HCT116 (cell line): ENCODE measurements around the gene TNIP1. TPM values are rescaled to one million over a fixed set of nuclear protein-coding genes. Genes with fewer than 3 reads are reported as not detected.

Experiments
- ATAC-seq: fragments of 200-7000 bp; cut with Tn5 transposase; 2 replicates; pipeline ENCODE4 v1.9.1; 2020; ENCODE audit warnings: mild to moderate bottlenecking, moderate library complexity
- BruUV-seq: library from RNA; stranded (reverse); fragments of 400-500 nt; replicated peaks from 2 replicates; lab custom pipeline; 2021; lab: Mats Ljungman, UMichigan
- CTCF ChIA-PET: fragments of 300-600 bp; sonication (Branson Sonifier 250); formaldehyde crosslinking; loops from one replicate; lab custom pipeline; 2021; ENCODE audit warnings: antibody characterized with exemption; lab: Charles Lee
- POLR2A ChIA-PET: fragments of 300-600, 350-600 bp; sonication (Branson Sonifier 250); formaldehyde crosslinking; loops from one replicate; lab custom pipeline; 2021; ENCODE audit warnings: antibody characterized with exemption; lab: Charles Lee
- RAD21 ChIA-PET, 2 experiments: fragments of 300-600 bp; sonication (Branson Sonifier 250); formaldehyde crosslinking; loops; one replicate each; lab custom pipeline; 2023; ENCODE audit warnings: low total read pairs in 2 of 2; ENCODE audit not compliant: uncharacterized antibody in 2 of 2, unreplicated experiment in 2 of 2, low non-redundant PET in 1 of 2; lab: Charles Lee
- DNase-seq: peaks from one replicate; pipeline ENCODE4 v3.0.0-alpha.2; 2010; ENCODE audit warnings: low read depth, low spot score
- H2AFZ ChIP-seq: fragments of 200-600 bp; shearing (Covaris generic), sonication (generic); 2 replicates; pipeline ENCODE4 v1.6.1; 2017; ENCODE audit warnings: low read depth, mixed run types, mixed read lengths, antibody characterized with exemption, low read length; ENCODE audit not compliant: poor library complexity, severe bottlenecking
- H3K27ac ChIP-seq: 2 replicates; pipeline ENCODE4 v1.5.1; 2012; ENCODE audit warnings: low read depth, low read length
- H3K27me3 ChIP-seq: fragments of 200-600 bp; sonication (generic); 2 replicates; pipeline ENCODE4 v1.6.1; 2016; ENCODE audit warnings: mixed run types, low read length, mixed read lengths; ENCODE audit not compliant: insufficient read depth
- H3K36me3 ChIP-seq, 2 experiments: fragments of 200-500 bp in 1 of 2; fragments of 200-600 bp in 1 of 2; sonication (Bioruptor generic) in 1 of 2; sonication (generic) in 1 of 2; 2 replicates each; pipeline versions ENCODE4 v1.5.1 to v1.6.1; 2014 to 2016; ENCODE audit warnings: low read length in 2 of 2, inconsistent platforms in 1 of 2, mixed read lengths in 1 of 2, mixed run types in 1 of 2; ENCODE audit not compliant: insufficient read depth in 2 of 2, control insufficient read depth in 1 of 2
- H3K4me1 ChIP-seq, 2 experiments: fragments of 200-600 bp in 1 of 2; sonication (generic) in 1 of 2; 2 replicates each; pipeline versions ENCODE4 v1.5.1 to v1.6.1; 2012 to 2017; ENCODE audit warnings: low read length in 2 of 2, inconsistent platforms in 1 of 2, mild to moderate bottlenecking in 1 of 2, mixed read lengths in 1 of 2, mixed run types in 1 of 2, moderate library complexity in 1 of 2; ENCODE audit not compliant: insufficient read depth in 2 of 2, control insufficient read depth in 1 of 2
- H3K4me2 ChIP-seq: fragments of 200-600 bp; sonication (generic); 2 replicates; pipeline ENCODE4 v1.6.1; 2017; ENCODE audit warnings: mixed run types, low read length, mixed read lengths
- H3K4me3 ChIP-seq, 2 experiments: fragments of 200-600 bp in 1 of 2; sonication (generic) in 1 of 2; replicated peaks in 1 of 2; 2 replicates each; pipeline ENCODE4 v1.5.1; 2011 to 2016; ENCODE audit warnings: low read length in 2 of 2, control low read depth in 1 of 2, low read depth in 1 of 2, mild to moderate bottlenecking in 1 of 2, mixed read lengths in 1 of 2, mixed run types in 1 of 2
- H3K79me2 ChIP-seq: fragments of 200-600 bp; sonication (generic); 2 replicates; pipeline ENCODE4 v1.6.1; 2017; ENCODE audit warnings: mild to moderate bottlenecking, mixed run types, low read length, moderate library complexity, mixed read lengths; ENCODE audit not compliant: insufficient read depth
- H3K9ac ChIP-seq: fragments of 200-600 bp; sonication (generic); 2 replicates; pipeline ENCODE4 v1.6.1; 2016; ENCODE audit warnings: low read length, mixed read lengths
- H3K9me2 ChIP-seq: fragments of 200-600 bp; sonication (generic), shearing (Covaris generic); 2 replicates; pipeline ENCODE4 v1.6.1; 2017; ENCODE audit warnings: mixed run types, mild to moderate bottlenecking, moderate library complexity; ENCODE audit not compliant: insufficient read depth
- H3K9me3 ChIP-seq, 2 experiments: fragments of 200-500 bp in 1 of 2; fragments of 200-600 bp in 1 of 2; sonication (Bioruptor generic) in 1 of 2; sonication (generic) in 1 of 2; 2 replicates each; pipeline ENCODE4 v1.6.1; 2014 to 2017; ENCODE audit warnings: low read length in 2 of 2, mixed read lengths in 2 of 2, inconsistent platforms in 1 of 2, low read depth in 1 of 2, mild to moderate bottlenecking in 1 of 2, mixed run types in 1 of 2, moderate library complexity in 1 of 2; ENCODE audit not compliant: control insufficient read depth in 1 of 2, insufficient read depth in 1 of 2
- H4K20me1 ChIP-seq: fragments of 200-600 bp; sonication (generic), shearing (Covaris generic); 2 replicates; pipeline ENCODE4 v1.6.1; 2017; ENCODE audit warnings: mixed run types, mild to moderate bottlenecking, moderate library complexity; ENCODE audit not compliant: insufficient read depth
- CBX3 ChIP-seq: IDR thresholded peaks from 2 replicates; pipeline ENCODE4 v1.6.1; 2012; ENCODE audit warnings: low read depth
- EGR1 ChIP-seq: IDR thresholded peaks from 2 replicates; pipeline ENCODE4 v1.6.1; 2012; ENCODE audit warnings: low read depth
- ELF1 ChIP-seq: IDR thresholded peaks from 2 replicates; pipeline ENCODE4 v1.6.1; 2012; ENCODE audit warnings: low read depth, borderline replicate concordance
- FOSL1 ChIP-seq: IDR thresholded peaks from 2 replicates; pipeline ENCODE4 v1.6.1; 2012; ENCODE audit warnings: low read depth
- JUND ChIP-seq: IDR thresholded peaks from 2 replicates; pipeline ENCODE4 v1.6.1; 2012
- POLR2A ChIP-seq: IDR thresholded peaks from 2 replicates; pipeline ENCODE4 v1.7.0; 2011; ENCODE audit warnings: borderline replicate concordance; ENCODE audit not compliant: insufficient read depth, insufficient read length; ENCODE audit errors: extremely low read depth
- RAD21 ChIP-seq: IDR thresholded peaks from 2 replicates; pipeline ENCODE4 v1.6.1; 2012; ENCODE audit warnings: low read depth, mild to moderate bottlenecking
- SP1 ChIP-seq: IDR thresholded peaks from 2 replicates; pipeline ENCODE4 v1.6.1; 2012; ENCODE audit warnings: low read depth
- YY1 ChIP-seq: IDR thresholded peaks from 2 replicates; pipeline ENCODE4 v1.6.1; 2011; ENCODE audit warnings: low read length, low read depth, moderate library complexity, mild to moderate bottlenecking; ENCODE audit not compliant: insufficient replicate concordance; ENCODE audit errors: extremely low read depth
- ZFX ChIP-seq: fragments of 450-650 bp; IDR thresholded peaks from 2 replicates; pipeline ENCODE4 v1.6.1; 2017
- intact Hi-C: fragments of 100-400 bp; cut with micrococcal nuclease; formaldehyde crosslinking; loops from 2 replicates; pipeline ENCODE4 v1.10.0; 2022
- total RNA-seq: library from RNA; stranded (reverse); gene quantifications from one replicate; pipeline ENCODE4 v1.2.1, GENCODE V29; 2021; ENCODE audit not compliant: unreplicated experiment

Gene TNIP1
- total RNA-seq, 1 experiment from 2014 or later, result 46.0 TPM

DNA sequence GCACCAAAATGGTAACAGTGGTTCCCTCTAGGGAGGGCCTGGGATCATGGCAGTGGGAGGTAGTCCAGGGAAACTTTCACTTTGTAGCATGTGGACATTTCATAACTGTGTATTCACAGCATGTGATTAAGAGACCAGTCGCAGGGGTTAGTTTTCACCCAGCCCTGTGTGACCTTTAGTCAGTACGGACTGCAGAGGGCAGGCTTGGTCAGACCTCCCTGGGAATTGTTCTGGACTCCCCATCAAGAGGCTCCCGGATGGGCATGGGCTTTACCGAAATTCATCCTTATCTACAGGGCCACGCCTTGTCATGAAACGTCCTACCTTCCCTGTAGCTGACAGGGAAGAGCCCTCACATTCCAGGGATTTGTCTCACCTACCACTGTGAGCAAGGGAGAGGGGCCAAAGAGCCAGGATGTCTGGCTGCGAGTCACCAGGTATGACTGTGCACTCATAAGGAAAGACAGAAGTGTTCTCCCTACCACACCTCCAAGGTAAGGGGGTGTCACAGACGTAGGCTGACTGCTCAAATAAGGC lies 40.6 kb downstream of the TNIP1 start (continued):
- TF ChIP-seq YY1 (no peak), ZFX (no peak), EGR1 (no peak)

DNA sequence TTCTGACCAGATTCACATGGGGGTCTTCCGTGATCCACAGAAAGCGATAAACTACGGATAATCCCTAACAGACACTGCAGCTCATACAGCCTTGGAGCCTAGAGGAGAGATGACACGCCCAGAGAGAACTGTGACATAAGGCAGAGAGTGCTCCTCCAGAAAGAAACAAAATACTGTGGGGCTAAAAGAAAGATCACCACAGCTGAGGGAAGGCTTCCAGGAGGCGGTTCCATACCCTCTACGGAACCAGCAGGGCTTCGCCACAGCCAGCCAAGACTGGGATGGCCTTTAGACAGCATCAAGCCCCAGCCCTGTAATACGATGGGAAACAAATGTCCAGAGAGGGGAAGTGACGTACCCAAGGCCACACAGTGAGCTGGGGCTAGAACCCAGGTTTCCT lies 41.2 kb downstream of the TNIP1 start:
- Histone ChIP-seq H3K9me3 (no peaks in the 10 kb centered on the region), H3K4me1 (peaks cover 4 to 60% of the 10 kb centered on the region in 2 experiments; a peak in 3 of 4 replicates), H3K79me2 (no peaks in the 10 kb centered on the region), H3K4me3 (no peak overlapping the region; a peak in 1 of 4 replicates), H2AFZ (no peak overlapping the region), H3K36me3 (peaks cover 6 to 11% of the 10 kb centered on the region in 2 experiments; a peak in 2 of 4 replicates), H3K9ac (peak overlapping the region; percentile 44), H3K4me2 (peak overlapping the region; percentile 41), H4K20me1 (no peaks in the 10 kb centered on the region), H3K9me2 (no peaks in the 10 kb centered on the region), H3K27ac (peak overlapping the region; percentile 31; the same call in 1 of the 2 replicates), H3K27me3 (no peaks in the 10 kb centered on the region)
- no TSS peak for BruUV-seq
- RAD21 ChIA-PET, result no interaction called here
- CTCF ChIA-PET, result interaction anchor here (1.0 to 1.5 kb wide), 3 partner anchors 9 to 75 kb away, joined by 3 to 5 read pairs (median 4); no protein-coding TSS in a partner anchor
- ATAC-seq (no peak), DNase-seq (no peak)
- TF ChIP-seq ELF1 (no peak), ZFX (no peak), RAD21 (no peak), POLR2A (no peak)
- POLR2A ChIA-PET, result no interaction called here
- intact Hi-C loops, result loop anchor here (10.0 kb wide), 1 partner anchor 585 kb away; no protein-coding TSS in a partner anchor

DNA sequence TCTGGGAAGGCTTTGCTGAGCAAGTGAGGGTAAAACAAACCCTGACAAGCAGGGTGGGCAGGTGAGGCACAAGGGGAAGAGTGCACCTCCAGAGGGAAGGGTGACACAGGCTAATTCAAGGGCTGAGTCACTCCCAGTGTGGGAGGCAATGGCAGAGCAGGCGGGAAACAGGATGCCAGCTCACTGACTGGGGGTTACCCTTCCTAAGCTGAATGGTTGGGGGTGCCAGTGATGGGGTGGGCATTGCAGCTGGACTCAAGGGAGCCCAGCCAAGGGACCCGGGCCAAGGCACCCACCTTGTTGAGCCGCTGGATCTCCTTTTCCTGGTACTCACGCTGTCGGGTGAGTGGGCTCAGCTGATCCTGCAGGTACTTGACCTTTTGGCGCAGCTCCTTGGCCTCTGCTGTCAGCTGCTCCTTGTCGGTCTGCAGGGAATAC lies 42.0 kb downstream of the TNIP1 start:
- Histone ChIP-seq H4K20me1 (no peaks in the 10 kb centered on the region), H3K4me2 (peak overlapping the region; percentile 41), H3K9me3 (no peaks in the 10 kb centered on the region), H2AFZ (no peak overlapping the region), H3K27ac (no peak overlapping the region), H3K9ac (peak overlapping the region; percentile 40), H3K36me3 (peaks cover 9 to 10% of the 10 kb centered on the region in 2 experiments; a peak in 2 of 4 replicates), H3K9me2 (no peaks in the 10 kb centered on the region), H3K27me3 (no peaks in the 10 kb centered on the region), H3K4me1 (peaks cover 4 to 62% of the 10 kb centered on the region in 2 experiments; a peak in 3 of 4 replicates), H3K4me3 (no peak overlapping the region), H3K79me2 (no peaks in the 10 kb centered on the region)
- intact Hi-C loops, result no loop called here
- ATAC-seq, result peak; percentile 49
- CTCF ChIA-PET, result interaction anchor here (1.0 to 1.5 kb wide), 3 partner anchors 10 to 76 kb away, joined by 3 to 5 read pairs (median 4); no protein-coding TSS in a partner anchor
- no TSS peak for BruUV-seq
- DNase-seq, result no peak
- TF ChIP-seq FOSL1 (peak; percentile 45), CBX3 (no peak), POLR2A (no peak), JUND (peak; percentile 36; the same call in 1 of the 2 replicates), SP1 (peak; percentile 29; the same call in 1 of the 2 replicates), EGR1 (0 out of 2 replicates have a peak, but pooled peaks have one; percentile 56)
- RAD21 ChIA-PET, result no interaction called here
- POLR2A ChIA-PET, result interaction anchor here (0.8 kb wide), 1 partner anchor 13 kb away, joined by 3 read pairs; no protein-coding TSS in a partner anchor
